CD4-positive, alpha-beta T cell treated with Interleukin-15 for 1 hour (primary cell): ENCODE measurements around the gene OR5F1.

Source experiments
- DNase-seq: peaks from one replicate; pipeline ENCODE4 v3.0.0-alpha.2; 2020

OR5F1 gene

GRCh38 chr11:55994525-55994924, at the start of gene OR5F1:
TSS of gene OR5F1 (minus strand) at chr11:55994625. CDS start at chr11:55994625, 0 bp downstream.
- no peak for DNase-seq

GRCh38 chr11:56027354-56027753, 32.9 kb upstream of the OR5F1 start, which contains the start of gene OR5AS1:
TSS of gene OR5AS1 (plus strand) at chr11:56027654. CDS start at chr11:56030419, 2,765 bp downstream.
- DNase-seq: no peak

- DNase-seq: no peak
Observed at GRCh38 chr11:56013805-56014204, 19.4 kb upstream of the OR5F1 start.

- DNase-seq: no peak
Observed at GRCh38 chr11:56010716-56011115, 16.3 kb upstream of the OR5F1 start.

- DNase-seq: no peak
Observed at GRCh38 chr11:55970935-55971334, 23.5 kb downstream of the OR5F1 start.

- no peak for DNase-seq
Observed at GRCh38 chr11:55969845-55970244, 24.6 kb downstream of the OR5F1 start, which contains the start of gene OR10AG1. TSS of gene OR10AG1 (minus strand) at chr11:55969945. CDS start at chr11:55969907, 38 bp downstream.

- DNase-seq: no peak
Observed at GRCh38 chr11:55967914-55968313, 26.5 kb downstream of the OR5F1 start.

- no peak for DNase-seq
Observed at GRCh38 chr11:55966391-55966790, 28.0 kb downstream of the OR5F1 start.

GRCh38 chr11:55956521-55956920, 37.9 kb downstream of the OR5F1 start:
- no peak for DNase-seq

GRCh38 chr11:55949330-55949729, 45.1 kb downstream of the OR5F1 start:
- DNase-seq: no peak
